A549 treated with ZK216348 at 1 μM for 4 hours (cell line): Measurements from ENCODE around the gene PIGA. TPM values are rescaled to one million over a fixed set of nuclear protein-coding genes. Genes with fewer than 3 reads are reported as not detected.

Experiments
- total RNA-seq: library from RNA; stranded (reverse); fragments of 200-300 nt; extraction: Qiagen RNA extraction; gene quantifications from 5 replicates; pipeline ENCODE4 v1.2.3, GENCODE V29; 2022; ENCODE audit warnings: low read depth

PIGA gene
- 6.2 to 10.0 TPM (median 7.3 TPM) in 5 replicates for total RNA-seq

GRCh38 chrX:15335135-15336022 is at the start of gene PIGA:
PIGA (minus strand) TSS chrX:15335523; CDS start chrX:15331930, 3,593 bp downstream.

DNA sequence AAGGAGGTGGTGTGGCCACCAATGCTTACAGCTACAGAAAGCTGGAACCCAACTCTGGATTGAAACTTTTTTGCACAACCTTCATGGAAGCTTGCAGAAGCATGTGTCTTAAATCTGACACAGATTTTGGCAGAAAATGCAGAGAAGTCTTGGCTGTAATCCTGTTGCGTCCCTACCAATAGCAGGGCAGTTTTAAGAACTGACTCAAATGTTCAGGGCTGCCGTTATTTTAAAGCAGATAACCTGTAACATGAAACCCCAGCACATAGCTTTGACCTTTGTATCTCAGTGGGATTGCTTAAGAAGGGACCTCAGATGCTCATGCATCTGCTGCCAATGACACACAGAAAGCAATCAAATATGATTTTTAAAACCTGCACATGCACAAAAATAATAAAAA is 49.0 kb upstream of the PIGA start, which contains the start of gene VEGFD:
Gene VEGFD, minus strand, starts transcription at position 110 of the 400 bp plus-strand sequence. CDS start 467 bp downstream, outside the sequence.

DNA sequence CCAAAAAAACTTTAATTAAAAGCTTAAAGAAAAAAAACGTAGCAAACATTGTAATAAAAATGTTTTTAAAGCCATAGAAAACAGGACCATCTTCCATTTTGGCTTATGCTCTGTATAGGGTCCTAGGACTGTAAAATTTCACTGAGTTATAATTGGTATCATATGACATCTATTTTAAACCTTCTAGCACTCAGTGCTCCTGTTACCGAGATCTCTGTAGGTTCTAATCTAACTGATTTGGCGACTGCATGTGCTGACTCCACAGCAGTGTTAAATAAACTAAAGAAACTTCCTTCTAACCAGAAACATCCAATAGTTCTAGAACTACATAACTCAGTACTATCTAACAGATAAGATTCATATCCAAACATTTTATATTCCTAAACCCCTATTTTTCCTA is 19.8 kb downstream of the PIGA start, which contains the start of gene ASB11:
Gene ASB11, minus strand, starts transcription at position 132 of the 400 bp plus-strand sequence. Its CDS starts 35 bp downstream, at position 97.

DNA sequence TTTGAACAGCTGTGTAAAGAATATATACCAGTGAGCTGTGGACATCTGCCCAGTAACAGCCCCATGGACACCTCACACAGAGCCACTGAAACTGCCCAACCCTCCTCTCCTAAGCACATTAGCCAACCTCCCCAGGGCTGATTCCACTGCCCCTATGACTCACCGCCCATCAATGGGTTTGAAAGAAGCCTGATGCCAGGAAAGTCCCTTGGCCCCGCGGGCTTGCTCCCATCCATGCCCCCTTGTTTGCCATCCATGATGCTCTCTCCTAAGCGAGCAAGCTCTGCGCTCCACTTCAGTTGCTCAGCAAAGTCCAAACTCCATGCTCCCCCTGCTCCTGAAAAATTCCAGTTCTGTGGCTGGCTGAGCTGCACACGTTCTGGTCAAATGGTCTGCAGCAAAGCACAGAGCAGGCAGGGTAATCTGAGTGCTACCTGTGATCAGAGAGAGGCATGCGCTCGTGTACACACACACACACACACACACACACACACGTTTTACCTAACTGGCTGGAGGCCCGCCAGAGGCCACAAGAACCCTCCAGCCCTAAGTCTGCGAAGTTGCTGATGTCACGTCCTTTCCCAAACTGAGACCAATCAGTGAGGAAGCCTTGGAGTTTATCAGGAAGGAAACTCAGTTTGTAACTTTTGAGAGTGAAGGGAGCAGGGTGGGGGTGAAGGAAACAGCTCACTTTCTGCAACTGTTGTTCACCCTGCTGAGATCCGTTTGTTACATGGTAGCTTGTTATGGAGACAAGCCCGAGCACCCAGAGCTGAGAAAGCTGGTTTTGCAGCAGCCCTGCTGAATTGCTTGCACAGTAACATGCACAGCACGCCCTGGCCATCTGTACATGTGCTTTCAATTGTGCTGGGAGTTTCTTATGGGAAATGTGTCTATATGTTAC is 65.5 kb downstream of the PIGA start, which contains the start of gene ASB9:
Gene ASB9, minus strand, starts transcription at position 466 of the 904 bp plus-strand sequence. Its CDS starts 209 bp downstream, at position 257.

Other genes with a start within 250 kb of the PIGA start
- 18.4 to 21.6 TPM (median 19.7 TPM) in 5 replicates for gene ASB9, start 65.4 kb downstream of the PIGA start, total RNA-seq
- not detected in 5 replicates for gene ASB11, start 19.9 kb downstream of the PIGA start, total RNA-seq
- 0.20 to 0.58 TPM (median 0.47 TPM) in 5 replicates for gene VEGFD, start 48.9 kb upstream of the PIGA start, total RNA-seq
- gene PIR, start 157.8 kb upstream of the PIGA start, total RNA-seq, result 48.3 to 68.0 TPM (median 55.3 TPM) in 5 replicates
- not detected in 5 replicates for gene BMX, start 165.3 kb upstream of the PIGA start, total RNA-seq